Hematopoietic multipotent progenitor cell treated with erythropoietin and hydrocortisone succinate and interleukin-3 and kit ligand, for 8 days (in vitro differentiated cells): ENCODE measurements around the gene NPC1L1.

ENCODE experiments used
- DNase-seq: peaks from one replicate; pipeline ENCODE4 v3.0.0-alpha.2; 2015

NPC1L1 gene

GRCh38 chr7:44497155-44498027, 43.7 kb downstream of the NPC1L1 start:
- peak; percentile 69 for DNase-seq

- DNase-seq, result no peak
Measured at GRCh38 chr7:44496385-44496784, 44.7 kb downstream of the NPC1L1 start.

GRCh38 chr7:44494960-44495359, 46.2 kb downstream of the NPC1L1 start:
- no peak for DNase-seq

GRCh38 chr7:44491229-44491628, 49.9 kb downstream of the NPC1L1 start:
- no peak for DNase-seq

- peak; percentile 90 for DNase-seq
Measured at GRCh38 chr7:44490351-44491200, 50.6 kb downstream of the NPC1L1 start, which contains the start of gene NUDCD3. Gene NUDCD3 (minus strand): TSS chr7:44490658. CDS start chr7:44490600, 58 bp downstream.

GRCh38 chr7:44489955-44490350, 51.2 kb downstream of the NPC1L1 start:
- peak; percentile 74 for DNase-seq

- no peak for DNase-seq
Measured at GRCh38 chr7:44488955-44489354, 52.2 kb downstream of the NPC1L1 start.

- peak; percentile 43 for DNase-seq
Measured at GRCh38 chr7:44486693-44487092, 54.4 kb downstream of the NPC1L1 start.

- DNase-seq, result no peak
Measured at GRCh38 chr7:44486001-44486400, 55.1 kb downstream of the NPC1L1 start.

- DNase-seq, result no peak
Measured at GRCh38 chr7:44484482-44485313, 56.4 kb downstream of the NPC1L1 start.

GRCh38 chr7:44482502-44483485, 58.3 kb downstream of the NPC1L1 start:
- no peak for DNase-seq

GRCh38 chr7:44477938-44478337, 63.2 kb downstream of the NPC1L1 start:
- DNase-seq, result no peak

- peak; percentile 74 for DNase-seq
Measured at GRCh38 chr7:44477063-44477830, 63.9 kb downstream of the NPC1L1 start.

- DNase-seq, result no peak
Measured at GRCh38 chr7:44476313-44476712, 64.8 kb downstream of the NPC1L1 start.

GRCh38 chr7:44473295-44473694, 67.8 kb downstream of the NPC1L1 start:
- no peak for DNase-seq

- DNase-seq, result no peak
Measured at GRCh38 chr7:44472843-44473242, 68.3 kb downstream of the NPC1L1 start.

GRCh38 chr7:44471850-44472249, 69.3 kb downstream of the NPC1L1 start:
- no peak for DNase-seq

- no peak for DNase-seq
Measured at GRCh38 chr7:44471436-44471835, 69.7 kb downstream of the NPC1L1 start.

GRCh38 chr7:44470628-44471245, 70.4 kb downstream of the NPC1L1 start:
- DNase-seq, result no peak

GRCh38 chr7:44470135-44470479, 71.0 kb downstream of the NPC1L1 start:
- DNase-seq, result peak; percentile 17
